HG02852 (cell line): ENCODE results near the gene STXBP5.
A peak's percentile ranks its signal among the peaks of the same experiment; 100 is the strongest.
"Not testable (repeated sequence)": the region's sequence is repeated elsewhere in the genome, so short reads cannot be mapped to it uniquely, and the experiment has no call there.

Source experiments
- ATAC-seq: cut with Tn5 transposase; IDR thresholded peaks from one replicate; pipeline ENCODE4 v1.9.1; 2021; ENCODE audit warnings: mild to moderate bottlenecking, moderate library complexity; ENCODE audit not compliant: unreplicated experiment

The STXBP5 gene

GRCh38 chr6:147371325-147371724, 167.1 kb downstream of the STXBP5 start:
- ATAC-seq, result no peak

- no peak for ATAC-seq
Observed at GRCh38 chr6:147372806-147373205, 168.6 kb downstream of the STXBP5 start.

GRCh38 chr6:147378819-147379218, 174.6 kb downstream of the STXBP5 start:
- no peak for ATAC-seq

- ATAC-seq, result not testable (repeated sequence)
Observed at GRCh38 chr6:147380841-147381240, 176.6 kb downstream of the STXBP5 start.

GRCh38 chr6:147381712-147382111, 177.5 kb downstream of the STXBP5 start:
- ATAC-seq, result no peak

GRCh38 chr6:147382945-147383554, 178.8 kb downstream of the STXBP5 start:
- ATAC-seq, result no peak

GRCh38 chr6:147384029-147384428, 179.8 kb downstream of the STXBP5 start:
- no peak for ATAC-seq

GRCh38 chr6:147384737-147385710, 180.8 kb downstream of the STXBP5 start:
- ATAC-seq, result peak; percentile 77

- no peak for ATAC-seq
Observed at GRCh38 chr6:147389463-147389862, 185.2 kb downstream of the STXBP5 start.

- no peak for ATAC-seq
Observed at GRCh38 chr6:147390909-147391536, 186.8 kb downstream of the STXBP5 start.

GRCh38 chr6:147392917-147393625, 188.9 kb downstream of the STXBP5 start:
- peak; percentile 60 for ATAC-seq

- no peak for ATAC-seq
Observed at GRCh38 chr6:147395158-147395557, 190.9 kb downstream of the STXBP5 start.

- ATAC-seq, result no peak
Observed at GRCh38 chr6:147397306-147397705, 193.1 kb downstream of the STXBP5 start.

- no peak for ATAC-seq
Observed at GRCh38 chr6:147400968-147401367, 196.8 kb downstream of the STXBP5 start.

GRCh38 chr6:147401779-147402178, 197.6 kb downstream of the STXBP5 start:
- no peak for ATAC-seq

GRCh38 chr6:147406783-147407182, 202.6 kb downstream of the STXBP5 start:
- no peak for ATAC-seq

GRCh38 chr6:147407571-147407970, 203.4 kb downstream of the STXBP5 start:
- no peak for ATAC-seq

- ATAC-seq, result no peak
Observed at GRCh38 chr6:147416622-147417021, 212.4 kb downstream of the STXBP5 start.

- no peak for ATAC-seq
Observed at GRCh38 chr6:147417954-147418353, 213.7 kb downstream of the STXBP5 start.

GRCh38 chr6:147418523-147418922, 214.3 kb downstream of the STXBP5 start:
- peak; percentile 77 for ATAC-seq

GRCh38 chr6:147421903-147422302, 217.7 kb downstream of the STXBP5 start:
- no peak for ATAC-seq
